Activated CD4-positive, alpha-beta T cell treated with anti-CD3 and anti-CD28 coated beads for 24 hours (primary cell): ENCODE measurements around the gene ASGR1.
"Not testable (repeated sequence)": the region's sequence is repeated elsewhere in the genome, so short reads cannot be mapped to it uniquely, and the experiment has no call there.

ENCODE experiments used
- DNase-seq, 2 donors: peaks; one replicate each; pipeline ENCODE4 v3.0.0-alpha.2; 2020; ENCODE audit warnings: low read depth in 2 of 2

Gene ASGR1

DNA sequence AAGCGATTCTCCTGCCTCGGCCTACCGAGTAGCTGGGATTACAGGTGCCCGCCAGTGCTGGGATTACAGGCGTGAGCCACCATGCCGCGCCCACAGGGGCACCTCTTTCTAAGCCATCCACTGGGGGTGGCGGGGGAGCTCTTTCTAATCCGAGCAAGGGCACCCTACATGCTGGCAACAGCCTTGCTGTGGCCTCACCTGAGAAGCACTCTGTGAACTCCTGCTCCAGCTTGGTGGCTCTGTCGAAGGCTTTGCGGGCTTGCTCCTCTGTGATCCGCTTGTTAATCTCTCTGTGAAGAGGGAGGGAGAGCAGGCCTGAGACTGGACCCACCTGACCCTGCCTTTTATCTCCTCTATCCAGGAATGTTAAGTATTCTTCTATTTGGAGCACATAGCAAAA is 11.9 kb upstream of the ASGR1 start:
- no peak for DNase-seq

DNA sequence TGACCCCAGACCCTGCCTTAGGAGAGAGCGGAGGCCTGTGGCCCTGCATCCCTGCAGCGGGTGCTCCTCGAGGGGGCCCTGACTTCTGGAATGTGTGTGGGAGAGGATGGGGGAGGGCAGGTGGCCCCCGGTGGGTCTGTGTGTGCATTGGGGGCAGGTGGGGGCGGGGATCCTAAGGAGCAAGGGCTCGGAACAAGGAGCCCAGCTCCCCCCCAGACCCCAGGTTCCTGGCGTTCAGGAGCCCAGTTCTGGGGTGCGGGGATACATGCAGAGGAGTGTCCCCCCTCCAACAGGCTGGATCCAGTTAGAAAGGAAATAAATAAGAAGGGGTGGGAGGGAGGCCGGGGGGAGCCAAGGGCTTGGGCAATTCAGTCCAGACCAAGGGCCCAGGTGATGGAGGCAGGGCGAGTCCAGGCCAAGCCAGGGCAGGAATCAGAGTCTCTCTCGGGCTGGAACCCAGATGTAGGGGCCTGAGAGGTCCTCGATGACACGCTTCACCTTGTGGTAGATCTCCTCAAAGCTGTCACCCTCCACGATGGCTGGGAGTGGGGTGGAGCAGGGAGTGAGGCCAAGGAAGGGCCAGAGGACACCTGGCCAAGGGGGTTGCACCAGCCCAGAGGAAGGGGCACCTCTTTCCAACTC is 11.2 kb upstream of the ASGR1 start:
- DNase-seq, result no peak

- DNase-seq, result no peak
These were observed 7.1 kb upstream of the ASGR1 start for GRCh38 chr17:7186241-7186640.

- DNase-seq, result no peak
These were observed 5.5 kb upstream of the ASGR1 start for GRCh38 chr17:7184647-7185046.

DNA sequence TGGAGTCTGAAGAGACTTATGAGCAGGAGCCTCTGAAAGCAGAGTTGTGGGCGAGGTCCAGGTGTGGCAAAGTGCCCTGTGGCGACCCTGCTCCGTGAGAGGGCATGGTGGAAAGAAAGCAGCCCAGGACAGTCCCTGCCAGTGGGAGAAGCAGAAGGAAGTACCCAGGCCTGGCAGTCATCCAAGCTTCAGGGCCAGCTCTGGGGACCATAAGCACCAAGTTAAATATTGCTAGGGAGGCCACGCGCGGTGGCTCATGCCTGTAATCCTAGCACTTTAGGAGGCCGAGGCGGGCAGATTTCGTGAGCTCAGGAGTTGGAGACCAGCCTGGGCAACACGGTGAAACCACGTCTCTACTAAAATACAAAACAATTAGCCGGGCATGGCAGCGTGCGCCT is 4.9 kb upstream of the ASGR1 start:
- no peak for DNase-seq

DNA sequence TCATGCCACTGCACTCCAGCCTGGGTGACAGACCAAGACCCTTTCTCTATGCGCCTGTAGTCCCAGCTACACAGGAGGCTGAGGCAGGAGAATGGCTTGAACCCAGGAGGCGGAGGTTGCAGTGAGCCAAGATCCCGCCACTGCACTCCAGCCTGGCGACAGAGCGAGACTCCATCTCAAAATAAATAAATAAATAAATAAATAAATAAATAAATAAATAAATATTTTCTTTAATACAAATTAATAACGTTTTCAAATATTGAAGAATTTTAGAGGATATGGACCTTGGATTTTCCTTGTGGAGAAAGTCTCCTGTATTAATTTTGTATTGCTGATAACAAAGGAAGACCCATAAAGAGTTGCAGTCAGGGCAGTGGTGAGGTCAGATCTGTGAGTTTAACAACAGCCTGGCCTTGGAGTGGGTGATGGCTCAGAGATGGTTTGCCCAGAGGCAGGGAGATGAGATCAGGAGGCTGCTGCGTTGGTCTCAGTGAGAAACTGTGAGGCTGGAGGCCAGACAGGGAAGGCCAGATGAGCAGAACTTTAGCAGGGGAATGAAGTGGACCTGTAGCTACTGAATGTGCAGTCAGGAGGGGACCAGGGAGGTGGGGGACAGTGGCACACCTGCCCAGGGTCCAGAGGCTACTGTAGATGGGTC is 4.4 kb upstream of the ASGR1 start:
- no peak for DNase-seq

GRCh38 chr17:7182101-7182500 is 2.9 kb upstream of the ASGR1 start:
- DNase-seq, result not testable (repeated sequence)

- no peak for DNase-seq
These were observed 225 bp downstream of the ASGR1 start for GRCh38 chr17:7178973-7179316.

DNA sequence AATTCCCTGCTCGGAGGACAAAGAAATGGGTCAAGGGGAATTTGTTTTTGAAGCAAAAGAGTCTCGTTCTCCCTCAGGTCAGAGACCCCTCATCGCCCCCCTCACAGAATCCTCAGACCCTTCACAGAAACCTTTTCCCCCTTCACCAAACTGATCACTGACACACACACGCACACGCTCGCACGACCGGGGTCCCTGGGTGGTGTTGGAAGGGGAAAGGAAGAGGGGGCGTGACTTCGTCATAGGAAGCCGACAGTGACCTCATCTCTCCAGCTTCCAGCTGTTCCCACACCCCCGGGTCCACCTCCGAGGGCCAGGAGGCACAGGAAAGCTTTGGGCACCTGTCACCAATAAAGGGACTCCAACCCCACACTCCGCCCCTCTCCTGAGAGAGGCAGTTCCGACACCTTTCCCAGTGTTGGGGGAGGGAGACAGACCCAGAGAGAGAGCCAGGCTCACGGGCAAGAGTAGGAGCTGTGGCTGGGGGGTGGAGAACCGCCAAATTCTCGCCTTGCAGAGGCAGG is 1.2 kb downstream of the ASGR1 start:
- DNase-seq, result no peak

- DNase-seq, result peak; percentile 42 to 54
These were observed 1.8 kb downstream of the ASGR1 start for GRCh38 chr17:7177191-7177953.

DNA sequence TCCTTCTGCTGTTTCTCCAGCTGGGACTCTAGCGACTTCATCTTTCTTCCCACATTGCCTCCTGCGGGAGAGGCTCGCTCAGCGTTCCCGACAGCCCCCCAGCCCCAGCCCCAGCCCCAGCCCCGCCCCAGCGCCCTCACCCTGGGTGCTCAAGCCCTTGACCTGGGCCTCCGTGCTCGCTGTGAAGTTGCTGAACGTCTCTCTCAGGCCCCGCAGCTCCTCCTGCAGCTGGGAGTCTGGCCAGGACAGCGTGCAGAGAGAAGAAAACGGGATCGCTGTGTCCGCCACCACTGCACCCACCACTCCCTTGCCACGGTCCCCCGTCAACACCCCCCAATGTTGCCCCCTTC is 2.4 kb downstream of the ASGR1 start:
- DNase-seq, result no peak

- no peak for DNase-seq
These were observed 2.9 kb downstream of the ASGR1 start for GRCh38 chr17:7176107-7176840.

DNA sequence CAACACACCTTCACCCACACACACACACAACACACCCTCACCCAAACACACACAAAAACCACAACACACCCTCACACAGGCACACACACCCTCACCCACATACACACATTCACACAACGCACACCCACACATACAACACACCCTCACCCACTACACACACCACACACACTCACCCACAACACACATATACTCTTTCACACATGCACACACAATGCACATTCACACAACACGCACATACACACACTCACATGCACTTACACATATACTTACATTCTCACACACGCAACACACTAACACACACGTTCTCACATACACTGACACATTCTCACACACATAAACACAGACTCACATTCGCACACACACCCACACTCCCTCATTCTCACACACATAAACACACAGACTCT is 3.8 kb downstream of the ASGR1 start:
- DNase-seq, result no peak

DNA sequence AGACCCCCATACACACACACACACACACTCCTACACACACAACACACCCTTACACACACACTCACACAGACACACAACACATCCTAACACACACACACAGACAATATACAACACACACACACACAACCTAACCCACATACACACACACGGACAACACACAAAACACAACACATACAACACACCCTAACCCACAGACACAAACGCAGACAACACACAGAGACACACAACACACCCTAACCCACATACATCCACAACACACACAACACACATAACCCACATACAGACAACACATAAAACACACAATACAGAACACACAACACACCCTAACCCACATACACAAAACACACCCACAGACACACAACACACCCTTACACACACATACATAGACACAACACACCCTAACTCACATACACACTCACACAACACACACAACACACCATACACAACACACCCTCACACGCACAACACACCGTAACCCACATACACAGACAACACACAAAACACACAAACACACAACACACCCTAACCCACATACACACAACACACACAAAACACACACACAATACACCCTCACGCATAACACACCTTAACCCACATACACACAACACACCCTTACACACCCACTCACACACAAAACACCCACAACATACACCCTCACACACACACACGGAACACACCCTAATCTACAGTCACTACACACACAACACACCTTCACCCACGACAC is 4.4 kb downstream of the ASGR1 start:
- DNase-seq, result no peak

GRCh38 chr17:7173687-7174602 is 5.2 kb downstream of the ASGR1 start:
- DNase-seq, result peak in 1 of 2 donors; percentile 39

DNA sequence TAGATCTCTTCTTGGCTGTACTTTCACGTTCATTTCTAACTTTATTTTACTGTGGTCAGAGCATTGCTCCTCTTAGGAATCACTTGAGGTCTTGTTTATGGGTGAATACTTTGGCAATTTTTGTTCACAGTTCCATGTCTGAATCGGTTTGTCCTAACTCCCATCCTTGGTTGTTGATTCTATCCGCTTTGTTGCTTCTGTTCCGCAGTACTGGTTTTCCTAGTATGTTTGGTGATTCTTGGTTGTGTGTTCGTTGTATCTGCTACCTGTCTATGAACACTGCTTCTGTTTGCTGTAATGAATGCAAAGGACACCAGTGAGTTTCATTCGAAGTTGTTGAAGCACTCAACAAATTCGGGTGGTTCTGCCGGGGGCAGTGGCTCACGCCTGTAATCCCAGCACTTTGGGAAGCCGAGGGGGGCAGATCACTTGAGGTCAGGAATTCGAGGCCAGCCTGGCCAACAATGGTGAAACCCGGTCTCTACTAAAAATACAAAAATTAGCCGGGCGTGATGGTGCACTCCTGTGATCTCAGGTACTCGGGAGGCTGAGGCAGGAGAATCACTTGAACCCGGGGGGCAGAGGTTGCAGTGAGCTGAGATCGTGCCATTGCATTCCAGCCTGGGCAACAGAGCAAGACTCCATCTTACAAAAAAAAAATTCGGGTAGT is 6.5 kb downstream of the ASGR1 start:
- DNase-seq, result not testable (repeated sequence)

DNA sequence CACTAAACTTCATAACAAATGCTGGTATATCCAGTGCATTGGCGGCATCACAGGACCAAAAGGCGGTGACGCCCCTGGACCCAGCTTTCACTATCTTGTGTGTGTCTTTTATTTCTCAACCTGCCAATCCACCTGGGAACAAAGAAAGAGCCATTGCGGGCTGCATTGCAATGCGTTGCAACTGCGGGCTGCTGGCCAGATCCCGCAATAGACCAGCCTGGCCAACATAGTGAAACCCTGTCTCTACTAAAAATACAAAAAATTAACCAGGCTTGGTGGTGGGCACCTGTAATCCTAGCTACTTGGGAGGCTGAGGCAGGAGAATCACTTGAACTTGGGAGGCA is 9.6 kb downstream of the ASGR1 start:
- not testable (repeated sequence) for DNase-seq

- not testable (repeated sequence) for DNase-seq
These were observed 10.2 kb downstream of the ASGR1 start for GRCh38 chr17:7168841-7169564.

DNA sequence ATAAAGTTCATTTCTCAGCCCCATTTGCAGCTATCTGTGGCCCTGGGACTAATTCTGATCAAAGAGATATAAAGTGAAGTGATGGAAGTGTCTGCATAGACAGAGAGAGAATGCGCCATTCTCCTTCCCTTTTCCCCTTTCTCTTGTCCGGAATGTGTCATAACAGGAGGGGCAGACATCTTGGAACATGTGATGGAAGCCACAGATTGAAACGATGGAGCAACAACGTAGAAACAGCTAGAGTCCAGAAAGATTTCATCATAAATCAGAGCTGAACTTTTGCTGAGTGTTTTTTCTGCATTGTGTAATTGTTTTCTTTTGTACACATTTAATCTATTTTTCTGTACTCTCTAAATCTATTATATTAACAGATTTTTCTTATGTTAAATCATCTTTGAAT is 11.3 kb downstream of the ASGR1 start:
- DNase-seq, result no peak
